SH-SY5Y (cell line): ENCODE measurements around the gene NAA80.
A peak's percentile ranks its signal among the peaks of the same experiment; 100 is the strongest.

Experiments
- GATA2 ChIP-seq: IDR thresholded peaks from 2 replicates; pipeline ENCODE4 v1.6.1; 2011; ENCODE audit warnings: mild to moderate bottlenecking, low read depth, low read length
- GATA3 ChIP-seq: IDR thresholded peaks from 2 replicates; pipeline ENCODE4 v1.6.1; 2011; ENCODE audit warnings: low read depth, mild to moderate bottlenecking, low read length, moderate library complexity

The NAA80 gene

GRCh38 chr3:50323092-50323600 is 23.9 kb upstream of the NAA80 start:
- TF ChIP-seq GATA3 (no peak), GATA2 (no peak)

- TF ChIP-seq GATA3 (no peak), GATA2 (no peak)
Observed at GRCh38 chr3:50322386-50323091, 23.3 kb upstream of the NAA80 start, which contains the start of gene HYAL2. Gene HYAL2 (minus strand): TSS chr3:50322745. CDS start chr3:50320489, 2,256 bp downstream.

- TF ChIP-seq GATA2 (no peak), GATA3 (no peak)
Observed at GRCh38 chr3:50322115-50322385, 22.8 kb upstream of the NAA80 start.

GRCh38 chr3:50321336-50322114 is 22.3 kb upstream of the NAA80 start:
- TF ChIP-seq GATA3 (no peak), GATA2 (peak; percentile 18; the same call in 1 of the 2 replicates)

GRCh38 chr3:50320853-50321335 is 21.7 kb upstream of the NAA80 start:
- no peak for TF ChIP-seq GATA2
- no peak for TF ChIP-seq GATA3

GRCh38 chr3:50319894-50320625 is 20.9 kb upstream of the NAA80 start:
- TF ChIP-seq GATA2 (no peak), GATA3 (no peak)

- TF ChIP-seq GATA3: no peak
- no peak for TF ChIP-seq GATA2
Observed at GRCh38 chr3:50319181-50319893, 20.1 kb upstream of the NAA80 start.

GRCh38 chr3:50318615-50319014 is 19.4 kb upstream of the NAA80 start:
- TF ChIP-seq GATA2 (no peak), GATA3 (no peak)

GRCh38 chr3:50318163-50318562 is 19.0 kb upstream of the NAA80 start:
- TF ChIP-seq GATA2 (no peak), GATA3 (no peak)

GRCh38 chr3:50317300-50317699 is 18.1 kb upstream of the NAA80 start:
- TF ChIP-seq GATA2 (no peak), GATA3 (no peak)

GRCh38 chr3:50316657-50317242 is 17.5 kb upstream of the NAA80 start:
- TF ChIP-seq GATA2 (no peak), GATA3 (no peak)

GRCh38 chr3:50314816-50315215 is 15.6 kb upstream of the NAA80 start:
- no peak for TF ChIP-seq GATA3
- no peak for TF ChIP-seq GATA2

GRCh38 chr3:50314342-50314741 is 15.1 kb upstream of the NAA80 start:
- no peak for TF ChIP-seq GATA3
- TF ChIP-seq GATA2: no peak

- no peak for TF ChIP-seq GATA2
- TF ChIP-seq GATA3: no peak
Observed at GRCh38 chr3:50304601-50305000, 5.4 kb upstream of the NAA80 start.
